Activated CD4-positive, alpha-beta T cell treated with anti-CD3 and anti-CD28 coated beads, Interleukin-2, amount 50 U/mL, for 16 hours (primary cell): ENCODE data around the gene USP15.

Experiments used
- DNase-seq: peaks from one replicate; pipeline ENCODE4 v3.0.0-alpha.2; 2020

USP15 gene

GRCh38 chr12:62288328-62288727 lies 28.1 kb downstream of the USP15 start:
- no peak for DNase-seq

GRCh38 chr12:62290846-62291245 lies 30.6 kb downstream of the USP15 start:
- DNase-seq, result no peak

- peak; percentile 27 for DNase-seq
Measured at GRCh38 chr12:62291864-62292760, 31.9 kb downstream of the USP15 start.

- no peak for DNase-seq
Measured at GRCh38 chr12:62292761-62293344, 32.6 kb downstream of the USP15 start.

GRCh38 chr12:62294378-62294777 lies 34.2 kb downstream of the USP15 start:
- no peak for DNase-seq

GRCh38 chr12:62296001-62296400 lies 35.8 kb downstream of the USP15 start:
- no peak for DNase-seq

- DNase-seq, result no peak
Measured at GRCh38 chr12:62297321-62297720, 37.1 kb downstream of the USP15 start.

- DNase-seq, result no peak
Measured at GRCh38 chr12:62299617-62300016, 39.4 kb downstream of the USP15 start.

GRCh38 chr12:62301080-62301798 lies 41.0 kb downstream of the USP15 start:
- no peak for DNase-seq

- no peak for DNase-seq
Measured at GRCh38 chr12:62301799-62302133, 41.6 kb downstream of the USP15 start.

GRCh38 chr12:62304560-62304959 lies 44.4 kb downstream of the USP15 start:
- DNase-seq, result no peak

GRCh38 chr12:62305778-62306177 lies 45.6 kb downstream of the USP15 start:
- no peak for DNase-seq

GRCh38 chr12:62306569-62307530 lies 46.6 kb downstream of the USP15 start:
- no peak for DNase-seq

- DNase-seq, result no peak
Measured at GRCh38 chr12:62308201-62308600, 48.0 kb downstream of the USP15 start.

GRCh38 chr12:62313727-62314380 lies 53.6 kb downstream of the USP15 start:
- DNase-seq, result no peak

GRCh38 chr12:62317017-62317416 lies 56.8 kb downstream of the USP15 start:
- no peak for DNase-seq

GRCh38 chr12:62319058-62319457 lies 58.9 kb downstream of the USP15 start:
- no peak for DNase-seq

- no peak for DNase-seq
Measured at GRCh38 chr12:62320054-62320453, 59.9 kb downstream of the USP15 start.

- no peak for DNase-seq
Measured at GRCh38 chr12:62323386-62323785, 63.2 kb downstream of the USP15 start.

GRCh38 chr12:62328296-62328921 lies 68.2 kb downstream of the USP15 start:
- DNase-seq, result no peak

- no peak for DNase-seq
Measured at GRCh38 chr12:62331306-62331705, 71.1 kb downstream of the USP15 start.

- DNase-seq, result no peak
Measured at GRCh38 chr12:62332598-62332997, 72.4 kb downstream of the USP15 start.
